ENCODE data around the gene IL13. TPM values are rescaled to one million over a fixed set of nuclear protein-coding genes. Genes with fewer than 3 reads are reported as not detected.

IL13 gene
- total RNA-seq, 1 experiment from 2014 or later, result not detected

DNA sequence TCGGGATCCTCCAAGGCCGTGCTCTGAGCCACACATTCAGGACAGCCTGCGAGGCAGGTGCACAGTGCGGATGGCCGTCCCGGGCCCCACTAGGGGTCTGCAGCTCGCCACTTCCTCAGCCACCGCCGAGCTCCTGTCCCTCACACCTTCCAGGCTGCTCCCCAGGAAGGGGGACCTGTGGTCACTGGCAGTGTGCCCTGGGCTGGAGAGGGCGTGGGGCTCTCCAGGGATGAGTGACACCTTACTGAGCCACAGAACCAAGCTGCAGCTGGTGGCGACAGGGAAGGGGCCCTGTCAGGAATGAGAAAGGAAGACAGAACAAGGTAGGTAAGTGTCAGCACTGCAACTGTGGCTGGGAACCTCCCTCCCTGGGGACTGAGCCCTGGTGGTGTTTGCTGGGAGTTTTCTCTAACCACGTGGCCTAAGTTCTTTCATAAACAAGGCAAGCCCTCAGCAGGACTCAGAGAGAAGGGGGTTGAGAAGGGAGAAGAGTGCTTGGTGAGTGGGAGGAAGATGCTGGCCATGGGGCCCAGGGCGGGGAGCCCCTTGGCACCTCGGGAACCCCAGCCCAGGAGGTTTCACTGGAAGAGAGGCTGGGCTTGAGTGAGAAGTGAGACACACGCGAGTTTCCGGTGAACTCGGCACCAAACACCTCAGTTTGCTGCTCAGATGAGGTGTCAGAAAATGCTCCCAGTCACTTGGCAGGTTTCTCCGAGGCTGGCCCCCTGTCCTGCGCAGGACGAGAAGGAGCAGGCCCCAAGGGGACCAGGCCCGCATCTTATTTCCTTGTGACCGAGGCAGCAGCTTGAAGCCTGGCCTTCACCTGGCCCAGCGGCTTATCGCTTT lies 5.2 kb downstream of the IL13 start:
- no peaks in the 10 kb centered on the region for H3K79me2 ChIP-seq (ENCODE audit: insufficient read depth, low read length)
- no peak overlapping the region for H3K18ac ChIP-seq (ENCODE audit: insufficient read length, low read depth, low read length)
- Mint-ChIP-seq H3K9me3 (no peaks in the 10 kb centered on the region; a peak in 1 of 5 replicates), H3K36me3 (ENCODE audit: insufficient read depth in 1 of 3, low read depth in 3 of 3) (no peaks in the 10 kb centered on the region), H3K4me1 (peaks cover 16 to 26% of the 10 kb centered on the region in 2 experiments), H3K27me3 (ENCODE audit: low read depth) (peaks cover 7% of the 10 kb centered on the region), H3K27ac (no peak overlapping the region), H3K4me3 (no peak overlapping the region)
- WGBS (ENCODE audit: extremely low coverage, insufficient read length, low lambda C conversion rate), result no CpG with 5 or more reads among the region's 25 CpGs
- no peak overlapping the region for H3T11ph ChIP-seq (ENCODE audit: low read length)
- H3K23ac ChIP-seq (ENCODE audit: insufficient read length, low read depth, low read length), result no peak overlapping the region
- H2BK20ac ChIP-seq (ENCODE audit: low read depth, low read length, poor library complexity, severe bottlenecking), result no peak overlapping the region
- no peak overlapping the region; the same call in 1 of the 2 replicates for H3K14ac ChIP-seq (ENCODE audit: insufficient read depth, low read length)
- H2AFZ ChIP-seq (ENCODE audit: low read length), result no peak overlapping the region
- no peaks in the 10 kb centered on the region for H3K23me2 ChIP-seq (ENCODE audit: insufficient read length, low read depth, low read length, poor library complexity, severe bottlenecking)
- TF ChIP-seq, protein P1, sequence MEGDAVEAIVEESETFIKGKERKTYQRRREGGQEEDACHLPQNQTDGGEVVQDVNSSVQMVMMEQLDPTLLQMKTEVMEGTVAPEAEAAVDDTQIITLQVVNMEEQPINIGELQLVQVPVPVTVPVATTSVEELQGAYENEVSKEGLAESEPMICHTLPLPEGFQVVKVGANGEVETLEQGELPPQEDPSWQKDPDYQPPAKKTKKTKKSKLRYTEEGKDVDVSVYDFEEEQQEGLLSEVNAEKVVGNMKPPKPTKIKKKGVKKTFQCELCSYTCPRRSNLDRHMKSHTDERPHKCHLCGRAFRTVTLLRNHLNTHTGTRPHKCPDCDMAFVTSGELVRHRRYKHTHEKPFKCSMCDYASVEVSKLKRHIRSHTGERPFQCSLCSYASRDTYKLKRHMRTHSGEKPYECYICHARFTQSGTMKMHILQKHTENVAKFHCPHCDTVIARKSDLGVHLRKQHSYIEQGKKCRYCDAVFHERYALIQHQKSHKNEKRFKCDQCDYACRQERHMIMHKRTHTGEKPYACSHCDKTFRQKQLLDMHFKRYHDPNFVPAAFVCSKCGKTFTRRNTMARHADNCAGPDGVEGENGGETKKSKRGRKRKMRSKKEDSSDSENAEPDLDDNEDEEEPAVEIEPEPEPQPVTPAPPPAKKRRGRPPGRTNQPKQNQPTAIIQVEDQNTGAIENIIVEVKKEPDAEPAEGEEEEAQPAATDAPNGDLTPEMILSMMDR (conservative IDR thresholded peaks at IDR 0.05), result no peak
- no peak overlapping the region for H2BK12ac ChIP-seq (ENCODE audit: insufficient read length, low read depth, low read length)
- no peak overlapping the region for H4K91ac ChIP-seq (ENCODE audit: insufficient read length, low read depth, low read length)
- H4K20me1 ChIP-seq (ENCODE audit: control insufficient read depth, insufficient read depth, insufficient read length), result no peaks in the 10 kb centered on the region
- H2BK5ac ChIP-seq (ENCODE audit: insufficient read length, low read length), result no peak overlapping the region
- no peak overlapping the region for H3K4me2 ChIP-seq (ENCODE audit: insufficient read depth, insufficient read length, low read length)
- H2BK15ac ChIP-seq (ENCODE audit: low read depth, low read length), result no peak overlapping the region
- no peak overlapping the region for H3K56ac ChIP-seq (ENCODE audit: insufficient read length, low read depth, low read length)
- H3K4me1 ChIP-seq (ENCODE audit: insufficient read depth, low read length), result no peaks in the 10 kb centered on the region
- no peaks in the 10 kb centered on the region for H3K79me1 ChIP-seq (ENCODE audit: insufficient read depth, low read depth, low read length, poor library complexity, severe bottlenecking)
- H3K27ac ChIP-seq (ENCODE audit: insufficient read length, low read depth, low read length), result no peak overlapping the region
- no peak overlapping the region for H3K4ac ChIP-seq (ENCODE audit: low read depth, low read length)
- no peak overlapping the region for H3K9ac ChIP-seq (ENCODE audit: extremely low read depth, insufficient read length, low read length)
- no peaks in the 10 kb centered on the region for H3K9me3 ChIP-seq (ENCODE audit: control insufficient read depth, low read depth, low read length)
- DNase-seq, result no peak
- H2AK5ac ChIP-seq (ENCODE audit: insufficient read length, low read length), result no peak overlapping the region
- no peak overlapping the region for H2BK120ac ChIP-seq (ENCODE audit: low read depth, low read length, poor library complexity, severe bottlenecking)
- no peak overlapping the region for H4K8ac ChIP-seq (replicated peaks; ENCODE audit: insufficient read length, low read depth, low read length)
- H3K27me3 ChIP-seq (ENCODE audit: insufficient read depth, low read length), result no peaks in the 10 kb centered on the region; the same call in 1 of the 2 replicates
- H4K5ac ChIP-seq (ENCODE audit: insufficient read length, low read depth, low read length), result no peak overlapping the region

All from H9 (cell line).